COLO668 (cell line): ENCODE measurements around the gene WDR36.

Experiments
- DNase-seq: peaks from one replicate; lab custom pipeline; 2025; ENCODE audit not compliant: unreplicated experiment; lab: John Stamatoyannopoulos, UW

WDR36 gene

GRCh38 chr5:111099058-111099778 lies 7.1 kb downstream of the WDR36 start:
- DNase-seq = no peak

DNA sequence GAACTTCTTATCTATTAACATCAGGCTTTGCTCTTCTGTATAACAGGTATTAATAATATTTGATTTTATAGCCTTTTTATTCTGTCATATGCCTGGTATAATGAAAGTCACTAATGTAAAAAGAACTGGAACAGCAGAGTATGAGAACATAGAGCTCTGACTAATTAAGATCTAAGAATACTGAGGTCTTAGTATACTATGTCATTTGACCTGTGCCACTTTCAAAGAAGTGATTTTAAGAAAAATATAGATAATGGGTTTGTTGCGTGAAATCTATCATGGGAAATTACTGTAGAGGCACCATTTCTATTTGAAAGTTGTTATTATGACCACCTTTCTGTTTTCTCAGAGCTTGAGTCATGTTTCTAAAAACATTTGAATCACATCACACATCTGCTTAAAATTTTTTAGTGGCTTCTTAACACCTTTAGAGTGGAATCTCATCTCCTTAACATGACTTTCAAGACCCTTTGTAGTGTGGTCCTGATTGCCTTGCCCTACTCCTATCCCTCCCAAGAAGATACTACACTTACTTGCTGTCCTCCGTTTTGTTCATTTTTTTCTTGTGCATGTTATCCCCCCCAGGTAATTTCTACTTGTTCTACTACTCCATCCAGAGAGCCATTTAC lies 14.3 kb downstream of the WDR36 start:
- no peak for DNase-seq

GRCh38 chr5:111107371-111107770 lies 15.2 kb downstream of the WDR36 start:
- DNase-seq = no peak

- DNase-seq = no peak
Observed at GRCh38 chr5:111111956-111112355, 19.8 kb downstream of the WDR36 start.

GRCh38 chr5:111113678-111114077 lies 21.5 kb downstream of the WDR36 start:
- no peak for DNase-seq

- DNase-seq = no peak
Observed at GRCh38 chr5:111115229-111115628, 23.1 kb downstream of the WDR36 start.

GRCh38 chr5:111116550-111116949 lies 24.4 kb downstream of the WDR36 start:
- no peak for DNase-seq

DNA sequence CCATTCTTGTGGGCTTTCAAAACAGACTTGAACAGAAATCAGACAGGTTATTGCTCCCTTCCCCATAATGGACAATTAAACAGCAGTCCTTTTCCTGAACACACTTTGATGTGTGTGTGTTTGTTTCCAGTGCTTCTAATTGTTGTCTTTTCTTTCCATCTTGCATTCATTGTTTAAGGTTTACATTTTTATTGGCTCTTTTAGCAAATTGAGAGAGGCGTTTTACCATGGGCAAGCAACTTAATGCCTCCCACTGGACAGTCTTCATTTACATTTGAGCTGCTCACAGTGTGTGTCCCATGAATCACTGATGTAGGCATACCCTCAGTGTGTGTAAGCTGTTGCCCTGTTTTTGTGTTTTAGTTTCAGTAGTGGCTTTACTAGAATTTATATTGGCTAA lies 25.0 kb downstream of the WDR36 start:
- DNase-seq = no peak

DNA sequence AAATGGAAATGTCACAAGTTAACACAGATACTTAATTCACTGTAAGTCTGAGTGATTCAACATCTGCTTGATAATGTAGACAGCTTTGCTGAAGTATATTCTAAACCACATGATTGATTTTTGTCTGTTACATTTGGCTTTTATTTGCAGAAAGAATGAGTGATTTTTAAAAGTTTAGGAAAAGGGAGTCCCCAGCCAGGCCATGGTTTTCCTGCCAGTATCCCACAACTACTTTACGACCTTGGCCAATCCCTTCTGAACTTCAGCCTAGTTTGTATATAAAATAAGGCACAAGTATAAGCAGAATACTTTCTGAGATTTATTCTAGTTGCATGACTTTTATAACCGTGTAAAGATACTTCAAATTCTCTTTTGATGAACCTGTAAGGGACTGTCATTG lies 27.1 kb downstream of the WDR36 start:
- DNase-seq = no peak

- DNase-seq = no peak
Observed at GRCh38 chr5:111119856-111120255, 27.7 kb downstream of the WDR36 start.

DNA sequence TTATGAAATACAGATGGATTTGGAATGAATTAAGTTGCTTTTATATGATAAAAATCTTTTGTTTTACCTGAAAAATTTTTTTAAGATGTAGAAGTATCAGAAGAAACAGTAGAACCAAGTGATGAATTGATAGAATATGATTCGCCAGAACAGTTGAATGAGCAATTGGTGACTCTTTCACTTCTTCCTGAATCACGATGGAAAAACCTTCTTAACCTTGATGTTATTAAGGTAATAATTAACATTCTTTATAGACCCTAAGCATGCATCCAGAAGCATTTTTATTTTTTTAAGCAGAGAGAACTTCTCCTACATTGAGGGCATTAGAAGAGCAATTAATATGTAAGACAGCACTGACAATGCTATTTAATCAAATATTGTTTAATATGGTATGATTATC lies 28.8 kb downstream of the WDR36 start:
- no peak for DNase-seq

DNA sequence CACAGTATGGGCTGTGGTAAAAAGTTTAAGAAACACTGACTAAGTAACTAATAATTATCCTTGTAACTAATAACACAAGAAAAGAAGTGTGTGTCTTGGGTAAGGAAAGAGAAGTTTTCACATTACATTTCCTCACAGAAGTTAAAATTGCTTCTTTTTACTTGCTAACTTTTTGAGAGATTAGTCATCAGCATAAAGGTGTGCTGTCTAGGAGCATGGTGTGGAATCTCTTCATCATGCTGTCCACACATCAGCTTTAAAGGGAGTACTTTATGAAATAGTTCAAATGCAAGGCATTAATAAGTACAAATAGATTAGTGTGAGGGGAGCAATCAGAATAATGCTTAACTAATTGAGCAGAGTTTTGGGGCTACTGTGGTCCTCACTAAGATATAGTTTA lies 29.8 kb downstream of the WDR36 start:
- DNase-seq = no peak

- DNase-seq = no peak
Observed at GRCh38 chr5:111122398-111122797, 30.2 kb downstream of the WDR36 start.

- DNase-seq = no peak
Observed at GRCh38 chr5:111124793-111125192, 32.6 kb downstream of the WDR36 start.

- DNase-seq = no peak
Observed at GRCh38 chr5:111126896-111127295, 34.7 kb downstream of the WDR36 start.

DNA sequence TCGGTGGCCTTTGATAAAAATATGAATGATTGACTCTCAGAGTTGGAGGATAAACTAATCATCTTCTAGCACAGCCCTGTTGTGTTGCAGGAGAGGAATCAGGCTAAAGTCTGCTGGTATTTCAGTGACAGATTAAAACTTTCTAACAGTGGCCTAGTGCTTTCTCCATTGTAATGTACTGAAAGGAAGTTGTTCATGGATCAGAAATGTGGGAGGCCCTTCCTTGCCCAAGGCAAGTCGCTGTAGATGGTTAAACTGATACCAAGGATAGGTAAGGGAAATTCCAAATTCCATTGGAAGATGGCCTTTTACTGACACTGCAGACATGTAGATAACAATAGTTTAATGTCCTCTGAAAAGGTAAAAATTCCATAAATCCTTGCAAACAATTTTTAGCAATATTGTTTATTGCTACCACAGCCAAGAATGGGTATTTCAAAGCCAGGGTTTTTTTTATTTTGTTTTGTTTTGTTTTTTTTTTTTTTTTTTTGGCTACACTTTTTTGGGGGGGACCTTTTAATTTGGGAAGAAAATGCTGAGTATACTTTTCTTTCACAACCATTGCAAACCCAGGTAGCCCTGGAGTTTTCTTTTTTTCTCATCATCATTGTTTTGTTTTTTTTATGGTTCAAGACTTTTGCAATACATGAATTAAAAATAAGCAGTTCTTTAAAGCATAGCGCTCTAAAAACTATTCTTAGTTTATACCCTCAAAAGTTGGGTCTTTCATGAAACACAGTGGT lies 35.5 kb downstream of the WDR36 start:
- DNase-seq = no peak

GRCh38 chr5:111129938-111130337 lies 37.8 kb downstream of the WDR36 start:
- no peak for DNase-seq

DNA sequence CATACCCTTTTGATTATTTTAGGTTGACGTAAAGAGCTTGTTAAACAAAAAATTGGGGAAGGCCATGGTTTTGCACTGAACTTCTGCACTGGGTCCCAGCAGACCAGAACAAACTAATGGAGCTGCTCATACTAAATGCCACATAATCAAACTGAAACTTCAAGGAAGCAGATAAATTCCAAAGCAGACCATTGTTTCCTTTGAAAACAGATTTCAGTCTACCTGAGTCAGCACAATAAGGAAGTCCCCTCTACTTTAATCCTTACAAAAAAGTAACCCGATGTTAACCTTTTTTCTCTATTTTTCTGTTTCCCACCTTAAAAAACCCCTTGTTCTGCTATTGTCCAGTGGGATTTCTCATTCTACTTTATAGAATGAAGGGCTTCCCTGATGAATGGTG lies 39.2 kb downstream of the WDR36 start:
- DNase-seq = no peak

DNA sequence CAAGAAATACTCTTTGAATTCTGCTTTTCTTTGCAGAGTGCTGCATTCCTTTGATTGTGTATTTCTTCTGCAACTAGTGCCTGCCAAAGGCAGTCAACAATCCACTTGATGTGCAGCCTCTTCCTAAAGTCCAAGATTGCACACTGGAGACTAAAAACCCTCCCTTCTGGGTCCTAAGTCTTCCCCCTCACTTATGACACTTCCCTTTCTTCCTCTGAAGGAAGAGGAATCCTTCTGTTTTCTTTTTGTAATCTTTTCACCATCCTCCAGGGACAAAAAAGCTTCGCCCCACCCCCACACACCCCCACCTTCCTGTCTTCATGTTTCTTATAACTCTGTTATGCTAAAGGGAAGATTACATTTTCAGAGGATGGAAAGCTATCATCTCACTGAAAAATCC lies 39.9 kb downstream of the WDR36 start:
- no peak for DNase-seq

DNA sequence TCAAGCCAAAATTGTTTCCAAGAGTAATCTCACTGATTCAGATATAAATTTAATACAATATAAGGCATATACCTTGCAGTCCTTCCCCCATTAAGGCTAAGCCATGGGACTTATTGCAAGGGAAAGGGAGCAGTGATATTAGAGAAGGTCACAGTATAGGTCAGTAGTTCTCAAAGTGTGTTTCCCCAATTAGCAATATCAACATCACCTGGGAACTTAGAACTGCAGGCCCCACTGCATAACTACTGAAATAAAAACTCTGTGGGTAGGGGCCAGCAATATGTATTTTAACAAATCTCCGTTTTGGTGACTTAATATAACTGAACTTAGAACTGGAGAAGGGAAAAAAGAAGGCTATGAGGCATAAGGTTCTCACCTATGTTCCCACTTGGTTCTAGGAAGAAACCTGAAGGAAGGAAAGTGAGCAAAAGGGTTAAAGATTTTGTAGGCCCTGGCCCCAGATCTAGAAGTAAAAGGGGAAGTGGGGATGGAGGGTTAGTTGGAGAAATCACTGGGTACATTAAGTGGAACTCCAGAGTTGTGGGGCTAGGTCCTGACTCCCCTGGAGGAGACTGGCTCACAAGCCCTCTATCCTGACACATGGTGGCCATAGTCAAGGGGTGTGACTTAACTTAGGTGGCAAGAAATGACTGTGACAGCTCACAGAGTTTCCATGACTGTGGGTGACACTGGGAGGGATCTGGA lies 40.7 kb downstream of the WDR36 start:
- DNase-seq = no peak

DNA sequence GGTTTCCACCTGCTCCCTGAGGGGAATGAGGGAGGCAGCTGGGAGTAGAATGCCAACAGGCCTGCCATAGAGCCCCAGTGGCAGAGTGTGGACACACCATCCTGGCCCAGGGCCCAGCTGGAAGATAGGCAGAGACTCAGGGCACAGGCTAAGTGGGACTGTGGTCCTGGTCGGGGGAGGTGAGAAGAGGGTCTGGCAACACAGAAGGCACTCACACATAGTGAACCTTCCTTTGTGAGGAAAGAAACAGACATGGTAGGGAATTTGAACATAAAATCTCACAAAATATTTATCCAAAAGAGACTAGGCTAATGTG lies 41.2 kb downstream of the WDR36 start:
- DNase-seq = peak; percentile 0

- DNase-seq = no peak
Observed at GRCh38 chr5:111134087-111134486, 41.9 kb downstream of the WDR36 start.
